AG04450 (cell line): Measurements from ENCODE around the gene SLC7A14. TPM values are rescaled to one million over a fixed set of nuclear protein-coding genes. Genes with fewer than 3 reads are reported as not detected.

Experiments
- CTCF ChIA-PET: fragments of 300-600, 350-600 bp; formaldehyde crosslinking; extraction: SDS; loops from one replicate; lab custom pipeline; 2022; ENCODE audit warnings: antibody characterized with exemption, inconsistent platforms; lab: Charles Lee
- POLR2A ChIA-PET: fragments of 350-600 bp; formaldehyde crosslinking; extraction: SDS; loops from one replicate; lab custom pipeline; 2021; ENCODE audit warnings: antibody characterized with exemption, inconsistent platforms; lab: Yijun Ruan, JAX
- DNase-seq: peaks from one replicate; pipeline ENCODE4 v3.0.0-alpha.2; 2011; ENCODE audit warnings: low read depth, low spot score
- H3K27ac ChIP-seq: one replicate; pipeline ENCODE4 v1.5.1; 2012; ENCODE audit warnings: low read depth, low read length, control low read depth
- H3K27me3 ChIP-seq: one replicate; pipeline ENCODE4 v1.6.0; 2012; ENCODE audit warnings: low read length; ENCODE audit not compliant: control insufficient read depth, insufficient read depth
- H3K4me3 ChIP-seq: 2 replicates; pipeline ENCODE4 v1.5.1; 2011; ENCODE audit warnings: mild to moderate bottlenecking, low read depth, low read length, control low read depth
- H3K9me3 ChIP-seq: 2 replicates; pipeline ENCODE4 v1.5.1; 2012; ENCODE audit warnings: low read length; ENCODE audit not compliant: control insufficient read depth, insufficient read depth
- polyA plus RNA-seq: library from polyadenylated mRNA; depleted of rRNA; stranded (reverse); fragments of >200 nt; gene quantifications from 2 replicates; pipeline ENCODE4 v1.2.3, GENCODE V29; 2011
- TF ChIP-seq, protein P1 (sequence below): IDR thresholded peaks from 2 replicates; pipeline ENCODE4 v1.5.1; 2011; ENCODE audit warnings: low read depth, low read length, control low read depth, inconsistent platforms

Gene SLC7A14
- polyA plus RNA-seq, 1 experiment, result 2.3 TPM

DNA sequence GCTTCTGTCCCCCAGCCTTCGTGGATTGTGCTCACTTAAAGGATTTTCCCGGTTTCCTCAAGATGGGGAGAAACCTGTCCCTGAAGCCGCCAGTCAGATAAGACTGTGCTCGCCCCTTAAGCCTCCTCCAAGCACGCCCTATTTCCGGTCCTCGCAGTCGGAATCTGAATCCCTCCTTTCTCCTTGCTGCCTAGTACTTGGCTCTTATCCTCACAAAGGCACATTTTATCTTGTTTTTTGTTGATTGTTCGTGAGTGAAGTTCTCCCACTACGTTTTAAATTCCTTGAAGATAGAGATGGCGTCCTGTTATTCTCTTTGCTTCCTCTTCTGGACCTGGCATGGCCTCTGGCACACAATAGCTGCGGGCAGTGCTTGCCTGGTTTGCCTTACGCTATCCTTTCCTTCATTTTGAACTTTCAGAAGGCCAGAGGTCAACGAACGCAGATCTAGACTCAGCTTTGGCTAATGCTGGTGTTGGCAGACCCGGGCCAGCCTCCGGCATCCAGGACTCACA lies 165.5 kb downstream of the SLC7A14 start:
- H3K27me3 ChIP-seq, result no peaks in the 10 kb centered on the region
- POLR2A ChIA-PET, result interaction anchor here (0.7 kb wide), 1 partner anchor 391 kb away, joined by 3 read pairs; no protein-coding TSS in a partner anchor
- H3K9me3 ChIP-seq, result peaks cover 9% of the 10 kb centered on the region; the same call in 1 of the 2 replicates
- peak overlapping the region; percentile 94 for H3K4me3 ChIP-seq
- H3K27ac ChIP-seq, result peak overlapping the region; percentile 77
- CTCF ChIA-PET, result interaction anchor here (11.1 kb wide), 1 partner anchor 392 kb away, joined by 366 read pairs; no protein-coding TSS in a partner anchor
- TF ChIP-seq, protein P1, sequence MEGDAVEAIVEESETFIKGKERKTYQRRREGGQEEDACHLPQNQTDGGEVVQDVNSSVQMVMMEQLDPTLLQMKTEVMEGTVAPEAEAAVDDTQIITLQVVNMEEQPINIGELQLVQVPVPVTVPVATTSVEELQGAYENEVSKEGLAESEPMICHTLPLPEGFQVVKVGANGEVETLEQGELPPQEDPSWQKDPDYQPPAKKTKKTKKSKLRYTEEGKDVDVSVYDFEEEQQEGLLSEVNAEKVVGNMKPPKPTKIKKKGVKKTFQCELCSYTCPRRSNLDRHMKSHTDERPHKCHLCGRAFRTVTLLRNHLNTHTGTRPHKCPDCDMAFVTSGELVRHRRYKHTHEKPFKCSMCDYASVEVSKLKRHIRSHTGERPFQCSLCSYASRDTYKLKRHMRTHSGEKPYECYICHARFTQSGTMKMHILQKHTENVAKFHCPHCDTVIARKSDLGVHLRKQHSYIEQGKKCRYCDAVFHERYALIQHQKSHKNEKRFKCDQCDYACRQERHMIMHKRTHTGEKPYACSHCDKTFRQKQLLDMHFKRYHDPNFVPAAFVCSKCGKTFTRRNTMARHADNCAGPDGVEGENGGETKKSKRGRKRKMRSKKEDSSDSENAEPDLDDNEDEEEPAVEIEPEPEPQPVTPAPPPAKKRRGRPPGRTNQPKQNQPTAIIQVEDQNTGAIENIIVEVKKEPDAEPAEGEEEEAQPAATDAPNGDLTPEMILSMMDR, result no peak
- no peak for DNase-seq

DNA sequence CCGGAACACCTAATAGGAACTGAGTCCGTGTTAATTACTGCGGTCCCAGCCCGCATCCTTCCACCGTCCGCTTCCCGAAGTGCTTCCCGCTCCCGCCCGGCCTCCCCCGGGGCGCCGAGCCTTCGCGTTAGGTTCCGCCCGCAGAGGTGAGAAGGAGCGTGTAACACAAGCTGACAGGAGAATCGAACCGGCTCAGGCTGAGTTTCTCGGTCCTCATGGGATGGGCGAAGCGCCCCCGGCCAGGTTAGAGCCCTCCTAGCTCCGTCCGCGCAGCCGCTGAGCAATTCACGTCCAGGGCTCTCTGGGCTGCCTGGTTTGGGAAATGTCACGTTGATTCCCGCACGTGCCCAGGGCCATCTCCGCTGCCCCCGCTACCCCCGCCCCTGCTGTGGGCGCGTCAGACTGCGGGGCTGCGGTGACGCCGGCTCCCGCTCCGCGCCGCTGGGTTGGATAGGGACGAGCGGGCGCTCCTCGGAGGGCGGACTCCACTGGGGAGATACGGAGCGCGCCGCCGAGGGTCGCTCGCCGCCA lies 166.3 kb downstream of the SLC7A14 start:
- CTCF ChIA-PET, result interaction anchor here (0.9 to 11.1 kb wide), 3 partner anchors 11 to 429 kb away, joined by 8 to 366 read pairs (median 14); no protein-coding TSS in a partner anchor
- no peak for DNase-seq
- peaks cover 9% of the 10 kb centered on the region; the same call in 1 of the 2 replicates for H3K9me3 ChIP-seq
- TF ChIP-seq, protein P1, result no peak
- no peaks in the 10 kb centered on the region for H3K27me3 ChIP-seq
- peak overlapping the region; percentile 77 for H3K27ac ChIP-seq
- H3K4me3 ChIP-seq, result peak overlapping the region; percentile 94
- POLR2A ChIA-PET, result interaction anchor here (0.7 to 2.3 kb wide), 3 partner anchors 165 to 392 kb away, joined by 3 to 17 read pairs (median 3); no protein-coding TSS in a partner anchor

DNA sequence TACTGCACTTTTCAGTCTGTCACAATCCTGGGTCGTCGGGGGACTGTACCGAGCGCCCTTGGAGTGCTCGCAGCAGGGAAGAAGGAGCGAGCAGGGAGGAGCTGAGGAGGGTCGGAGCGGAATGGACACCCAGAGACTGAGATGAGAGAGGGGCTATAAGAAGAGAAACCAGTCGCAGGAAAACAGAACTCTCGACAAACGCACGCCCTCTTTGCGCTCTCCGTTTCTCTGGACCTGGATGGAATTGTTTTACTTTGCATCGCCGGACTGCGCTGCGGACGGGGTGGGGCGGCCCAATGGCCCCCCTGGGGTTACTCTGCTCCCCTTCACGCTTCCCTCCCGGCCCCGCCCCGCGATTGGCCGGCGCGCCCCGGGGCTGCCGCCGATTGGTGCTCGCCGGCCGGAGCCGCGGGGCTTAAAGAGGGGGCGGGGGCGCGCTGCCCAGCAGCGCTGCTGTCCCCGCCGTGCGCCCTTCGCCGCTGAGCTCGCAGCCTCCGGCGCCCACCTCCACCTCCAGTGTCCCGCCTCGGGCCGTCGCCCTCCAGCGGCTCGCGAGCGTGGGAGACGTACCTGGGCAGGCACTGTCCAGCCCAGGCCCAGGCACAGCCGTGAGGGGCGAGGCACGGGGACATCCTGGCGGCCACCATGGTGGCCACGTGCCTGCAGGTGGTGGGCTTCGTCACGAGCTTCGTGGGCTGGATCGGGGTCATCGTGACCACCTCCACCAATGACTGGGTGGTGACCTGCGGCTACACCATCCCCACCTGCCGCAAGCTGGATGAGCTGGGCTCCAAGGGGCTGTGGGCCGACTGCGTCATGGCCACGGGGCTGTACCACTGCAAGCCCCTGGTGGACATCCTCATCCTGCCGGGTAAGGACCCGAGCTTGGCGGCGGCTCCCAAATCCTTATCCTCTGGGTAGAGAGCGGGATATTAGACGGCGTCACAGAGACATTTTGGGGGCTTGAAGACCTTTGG lies 167.2 kb downstream of the SLC7A14 start, which contains the start of gene CLDN11:
Gene CLDN11, plus strand, starts transcription at position 447 of the 977 bp plus-strand sequence. Its CDS starts 199 bp downstream, at position 646.
- Histone ChIP-seq H3K4me3 (peak within 1 kb of the TSS; percentile 94), H3K9me3 (peaks cover 9% of the 10 kb centered on the region; the same call in 1 of the 2 replicates), H3K27me3 (no peaks in the 10 kb centered on the region), H3K27ac (peak within 1 kb of the TSS; percentile 77)
- DNase-seq, result peak; percentile 36
- CTCF ChIA-PET, result interaction anchor here (0.7 to 11.1 kb wide), 5 partner anchors 12 to 430 kb away, joined by 3 to 366 read pairs (median 10); no protein-coding TSS in a partner anchor
- TF ChIP-seq, protein P1, result peak; percentile 40
- POLR2A ChIA-PET, result interaction anchor here (0.7 to 2.3 kb wide), 5 partner anchors 166 to 393 kb away, joined by 3 to 17 read pairs (median 3); no protein-coding TSS in a partner anchor

DNA sequence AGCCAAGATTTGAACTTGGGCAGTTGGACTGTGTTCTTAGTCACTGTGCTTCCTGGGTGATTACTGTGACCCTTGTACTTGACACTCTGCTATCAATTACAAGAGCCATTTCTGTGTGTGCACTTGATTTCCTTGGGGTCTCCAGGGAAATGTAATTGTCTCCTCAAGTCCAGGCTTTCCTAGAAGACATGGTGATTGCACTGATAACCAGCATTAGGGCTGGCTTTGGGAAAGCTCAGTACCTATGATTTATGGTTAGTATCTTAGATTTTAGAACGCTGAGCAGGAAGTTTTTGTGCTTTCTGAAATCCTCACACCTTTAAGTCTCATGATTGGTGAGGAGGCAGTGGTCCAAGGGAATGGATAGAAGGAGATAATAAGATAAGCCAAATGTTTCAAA lies 168.8 kb downstream of the SLC7A14 start:
- TF ChIP-seq, protein P1, result no peak
- CTCF ChIA-PET, result interaction anchor here (1.0 to 11.1 kb wide), 4 partner anchors 78 to 431 kb away, joined by 3 to 366 read pairs (median 8); no protein-coding TSS in a partner anchor
- POLR2A ChIA-PET, result no interaction called here

More for the DNA sequence above, 168.8 kb downstream of the SLC7A14 start:
- Histone ChIP-seq H3K27me3 (no peaks in the 10 kb centered on the region), H3K9me3 (peaks cover 7% of the 10 kb centered on the region; the same call in 1 of the 2 replicates), H3K4me3 (no peak overlapping the region), H3K27ac (no peak overlapping the region)
- no peak for DNase-seq
